GM18526 (cell line): ENCODE data around the gene SLC6A19.

ENCODE experiments used
- POLR2A ChIP-seq: IDR thresholded peaks from 3 replicates; pipeline ENCODE4 v1.6.1; 2011; ENCODE audit not compliant: insufficient read length; ENCODE audit errors: extremely low read depth

SLC6A19 gene

DNA sequence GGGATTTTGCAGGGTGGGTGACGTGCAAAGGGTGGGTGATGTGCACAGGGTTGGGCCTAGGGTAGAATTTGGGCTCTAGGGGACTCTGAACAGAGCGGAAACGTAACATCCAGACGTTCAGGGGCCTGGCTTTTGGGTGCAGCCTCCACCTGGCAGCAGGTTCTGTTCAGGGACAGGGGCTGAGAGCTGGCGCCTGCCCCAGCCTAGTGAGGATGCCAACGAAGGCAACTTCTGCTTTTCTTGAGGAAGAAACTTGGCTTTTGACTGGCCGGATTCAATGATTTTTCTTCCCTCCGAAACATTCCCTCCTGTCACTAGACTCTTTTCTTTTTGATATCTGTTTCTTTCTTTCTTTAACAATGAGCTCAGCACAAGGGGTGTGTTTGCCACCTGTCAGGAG is 38.6 kb upstream of the SLC6A19 start:
- TF ChIP-seq POLR2A = no peak

DNA sequence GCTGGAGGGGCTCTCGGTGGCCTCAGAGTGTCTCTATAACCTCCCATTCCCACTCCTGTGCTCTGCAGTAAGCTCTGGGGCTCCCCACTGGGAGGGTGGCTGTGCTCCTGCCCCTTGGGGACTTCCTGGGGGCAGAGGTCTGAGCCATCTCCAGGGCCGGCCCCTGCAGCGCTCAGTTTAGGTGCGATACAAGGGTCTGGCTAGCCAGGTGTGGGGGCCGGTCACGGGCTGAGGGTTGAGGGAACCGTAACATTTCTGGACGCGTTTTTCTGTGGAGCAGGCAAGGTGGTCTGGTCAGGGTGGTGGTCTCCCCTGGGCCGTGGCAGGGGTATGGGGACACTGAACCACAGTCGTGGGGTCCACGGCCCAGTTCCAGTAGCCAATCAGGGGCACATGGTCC is 38.0 kb upstream of the SLC6A19 start:
- TF ChIP-seq POLR2A = no peak

DNA sequence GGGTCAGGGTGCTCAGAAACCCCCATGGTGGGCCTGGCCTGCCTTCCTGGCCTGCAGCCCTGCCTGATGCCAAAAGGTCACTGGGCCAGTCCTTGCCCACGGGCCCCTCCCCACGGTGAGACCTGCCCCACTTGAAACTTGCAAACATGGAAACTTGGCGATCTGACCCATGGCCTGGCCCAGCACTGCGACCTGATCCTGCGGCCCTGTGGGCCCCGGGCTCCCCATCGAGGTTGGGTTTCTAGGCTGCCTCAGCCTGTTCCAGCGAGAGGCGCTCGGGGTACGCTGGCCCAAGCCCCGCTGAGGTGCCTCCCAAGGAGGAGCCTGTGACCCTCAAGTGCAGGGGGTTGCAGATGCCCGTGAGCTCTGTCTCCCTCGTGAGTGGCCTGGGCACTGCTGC is 37.5 kb upstream of the SLC6A19 start:
- no peak for TF ChIP-seq POLR2A

DNA sequence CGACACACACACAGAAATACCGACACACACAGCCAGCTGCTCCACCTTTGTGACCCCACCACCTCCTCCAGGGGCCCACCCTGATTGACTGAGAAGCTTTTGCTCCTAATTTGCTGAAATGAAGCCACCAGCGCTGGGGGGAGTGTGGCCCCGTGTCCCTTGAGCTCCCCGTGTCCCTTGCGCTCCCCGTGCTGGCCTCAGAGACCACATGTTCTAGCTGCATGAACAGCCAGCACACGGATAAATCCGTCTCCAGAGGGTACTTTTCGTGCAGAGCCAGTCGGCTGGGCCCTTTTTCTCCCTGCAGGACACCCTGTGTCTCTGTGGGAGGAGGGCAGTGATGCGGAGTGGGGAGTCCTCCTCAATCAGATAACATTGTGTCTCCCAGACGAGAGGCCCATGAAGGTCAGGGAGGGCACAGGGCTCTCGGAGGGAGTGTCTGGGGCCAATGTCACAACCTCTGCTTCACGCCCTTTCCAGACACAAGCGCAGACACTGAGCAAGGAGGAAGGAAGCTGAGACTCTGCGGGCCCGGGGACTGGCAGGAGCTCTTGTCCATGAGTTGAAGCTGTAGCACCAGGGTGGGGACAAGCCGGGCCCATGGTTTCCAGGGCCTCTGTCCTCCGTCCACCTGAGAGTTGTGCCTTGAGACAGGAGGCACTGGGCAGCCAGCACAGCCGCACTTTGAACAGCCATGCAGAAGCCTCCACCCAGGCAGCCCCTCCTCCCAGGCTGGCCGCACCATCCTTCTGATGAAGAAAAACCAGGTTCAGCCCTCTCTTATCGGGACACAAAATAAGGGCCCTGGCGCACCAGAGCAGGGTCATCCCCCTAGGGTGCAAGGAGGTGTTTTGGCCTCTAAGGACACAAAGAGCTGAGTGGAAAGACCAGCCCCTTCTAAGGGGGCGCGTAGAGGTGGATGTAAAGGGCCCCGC is 36.4 kb upstream of the SLC6A19 start:
- no peak for TF ChIP-seq POLR2A

DNA sequence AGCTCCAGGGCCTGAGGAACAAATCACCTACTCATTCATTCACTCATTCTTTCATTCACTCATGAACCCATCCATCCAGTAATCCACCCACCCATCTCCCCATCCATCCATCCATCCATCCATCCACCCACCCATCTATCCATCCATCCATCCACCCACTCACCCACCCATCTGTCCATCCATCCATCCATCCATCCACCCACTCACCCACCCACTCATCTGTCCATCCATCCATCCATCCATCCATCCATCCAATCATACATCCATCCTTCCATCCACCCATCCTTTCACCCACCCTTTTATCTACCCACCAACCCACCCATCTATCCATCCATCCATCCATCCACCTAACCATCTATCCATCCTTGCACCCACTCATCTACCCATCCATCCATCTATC is 35.5 kb upstream of the SLC6A19 start:
- TF ChIP-seq POLR2A = no peak

DNA sequence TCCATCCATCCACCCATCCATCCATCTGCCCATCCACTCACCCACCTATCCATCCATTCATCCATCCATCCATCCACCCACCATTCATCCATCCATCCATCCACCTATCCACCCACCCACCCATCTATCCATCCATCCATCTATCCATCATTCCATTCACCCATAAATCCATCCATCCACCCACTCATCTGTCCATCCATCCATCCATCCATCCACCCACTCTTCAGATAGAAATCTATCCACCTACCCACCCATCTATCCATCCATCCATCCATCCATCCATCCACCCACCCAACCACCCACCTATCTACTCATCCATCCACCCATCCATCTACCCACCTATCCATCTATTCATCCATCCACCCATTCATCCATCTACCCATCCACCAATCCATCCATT is 35.0 kb upstream of the SLC6A19 start:
- no peak for TF ChIP-seq POLR2A

DNA sequence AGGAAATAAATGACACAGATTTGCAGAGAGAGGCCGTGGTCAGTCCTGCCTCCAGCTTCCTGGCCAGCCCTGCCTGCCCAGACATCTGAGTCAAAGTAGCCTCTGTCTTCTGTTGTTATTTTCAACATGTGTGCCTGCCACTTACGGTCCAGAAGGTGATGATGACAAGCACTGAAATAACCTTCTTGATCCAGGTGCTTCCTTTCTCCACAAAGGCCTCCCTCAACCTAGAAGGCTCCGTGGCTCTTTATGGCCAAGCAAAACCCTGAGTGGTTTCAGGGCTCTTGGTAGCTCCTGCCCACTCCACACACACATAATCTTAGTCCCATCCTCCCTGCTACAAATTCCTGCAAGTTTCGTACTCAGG is 34.1 kb upstream of the SLC6A19 start:
- no peak for TF ChIP-seq POLR2A

DNA sequence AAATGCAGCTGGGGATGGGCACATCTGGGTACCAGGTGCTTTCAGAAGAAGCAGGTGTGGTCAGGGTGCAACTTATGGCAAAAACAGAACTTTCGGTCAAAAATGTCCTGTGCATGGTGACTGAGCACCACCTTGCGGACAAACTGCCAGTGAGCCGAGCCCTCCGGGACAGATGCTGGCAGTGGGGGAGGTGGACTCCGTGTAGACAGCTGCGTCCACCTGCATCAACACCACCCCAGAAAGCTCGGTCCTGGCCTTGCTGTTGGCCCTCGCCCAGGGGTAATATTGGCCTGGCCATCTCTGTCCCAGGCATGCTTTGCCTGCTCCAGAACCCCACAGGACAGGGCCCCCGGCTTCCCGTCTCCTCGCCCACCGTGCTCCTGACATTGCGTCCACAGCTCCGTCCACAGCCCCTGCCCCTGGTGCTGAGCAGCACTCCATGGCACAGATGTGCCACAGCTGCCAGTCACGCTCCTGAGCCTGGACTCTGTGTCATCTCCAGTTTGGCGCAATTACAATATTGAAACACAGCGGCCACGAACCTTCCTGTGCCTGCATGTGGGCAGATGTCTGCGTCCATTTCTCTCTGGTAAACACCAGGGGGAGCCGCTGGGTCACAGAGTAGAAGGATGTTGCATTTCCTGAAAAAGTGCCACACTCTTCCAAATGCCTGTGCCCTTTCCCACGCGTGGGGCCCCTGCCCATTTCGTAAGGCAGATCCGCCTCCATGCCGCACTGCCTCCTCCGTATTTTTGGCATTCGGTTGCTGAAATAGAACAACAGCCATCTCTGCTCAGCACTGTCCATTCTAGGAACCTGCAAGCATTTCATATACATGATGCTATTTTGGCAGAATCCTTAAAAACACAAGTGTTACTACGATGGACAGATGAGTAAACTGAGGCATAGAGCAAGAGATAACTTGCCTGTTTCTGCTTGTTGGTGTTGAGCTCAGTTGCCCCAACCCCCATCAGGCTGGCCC is 33.4 kb upstream of the SLC6A19 start:
- no peak for TF ChIP-seq POLR2A

DNA sequence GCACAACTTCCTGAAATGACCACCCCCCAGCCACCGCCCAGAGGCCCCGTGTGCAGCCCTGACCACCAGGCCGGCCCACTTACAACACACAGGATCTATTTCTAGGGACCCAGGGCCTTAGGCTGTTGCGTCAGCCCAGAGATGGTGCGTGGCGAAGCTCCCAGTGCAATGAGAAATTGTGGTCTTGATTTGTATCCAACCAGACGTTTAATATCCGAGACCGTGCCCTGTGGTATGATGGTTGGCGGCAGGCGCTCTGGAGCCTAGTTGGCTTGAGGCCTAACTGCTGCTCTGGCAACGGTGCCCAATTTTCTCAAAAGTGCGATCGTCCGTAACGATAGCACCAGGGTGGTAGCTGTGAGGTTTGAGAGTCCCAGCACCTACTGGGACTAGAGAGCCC is 32.6 kb upstream of the SLC6A19 start:
- no peak for TF ChIP-seq POLR2A

DNA sequence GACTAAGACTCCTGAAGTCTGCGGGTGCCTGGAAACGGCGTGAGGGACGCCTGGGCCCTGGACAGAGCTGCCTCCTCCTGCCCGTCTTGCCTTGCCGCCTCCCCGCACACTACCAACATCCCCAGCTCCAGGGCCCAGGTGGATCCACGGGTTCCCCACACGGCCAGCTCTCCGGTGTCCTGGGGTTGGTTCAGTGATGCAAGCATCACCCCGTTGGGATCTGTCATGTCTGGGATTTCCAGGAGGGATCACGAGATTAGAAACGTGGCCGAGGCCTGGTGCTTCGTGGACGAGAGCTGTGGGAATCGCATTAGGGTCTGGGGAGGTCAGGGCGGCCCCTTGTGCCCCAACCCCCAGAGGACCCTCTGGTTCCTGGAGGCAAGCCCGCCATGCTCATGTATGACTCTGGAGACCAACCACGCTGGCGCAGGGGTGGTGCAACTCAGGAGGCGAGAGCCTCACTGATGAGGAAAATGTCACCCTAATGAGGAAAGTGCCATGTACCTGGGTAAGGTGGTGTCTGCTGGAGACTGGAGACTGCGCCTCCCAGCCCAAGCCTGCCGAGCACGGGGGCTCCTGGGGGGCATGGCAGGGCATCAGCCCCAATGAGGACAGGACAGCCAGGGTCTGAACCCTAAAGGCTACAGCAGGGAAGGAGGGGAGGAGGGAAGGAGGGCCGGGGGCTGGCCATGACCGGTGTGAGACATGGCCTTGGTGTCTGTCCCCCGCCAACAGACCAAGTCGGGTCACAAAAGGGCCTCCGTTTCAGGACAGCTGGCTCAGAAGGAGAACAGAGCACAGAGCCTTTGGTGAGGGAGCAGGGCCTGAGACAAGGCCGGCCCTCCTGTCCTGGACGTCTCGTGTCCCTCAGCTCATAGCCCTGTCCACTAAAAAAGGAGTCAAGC is 31.9 kb upstream of the SLC6A19 start:
- TF ChIP-seq POLR2A = no peak

DNA sequence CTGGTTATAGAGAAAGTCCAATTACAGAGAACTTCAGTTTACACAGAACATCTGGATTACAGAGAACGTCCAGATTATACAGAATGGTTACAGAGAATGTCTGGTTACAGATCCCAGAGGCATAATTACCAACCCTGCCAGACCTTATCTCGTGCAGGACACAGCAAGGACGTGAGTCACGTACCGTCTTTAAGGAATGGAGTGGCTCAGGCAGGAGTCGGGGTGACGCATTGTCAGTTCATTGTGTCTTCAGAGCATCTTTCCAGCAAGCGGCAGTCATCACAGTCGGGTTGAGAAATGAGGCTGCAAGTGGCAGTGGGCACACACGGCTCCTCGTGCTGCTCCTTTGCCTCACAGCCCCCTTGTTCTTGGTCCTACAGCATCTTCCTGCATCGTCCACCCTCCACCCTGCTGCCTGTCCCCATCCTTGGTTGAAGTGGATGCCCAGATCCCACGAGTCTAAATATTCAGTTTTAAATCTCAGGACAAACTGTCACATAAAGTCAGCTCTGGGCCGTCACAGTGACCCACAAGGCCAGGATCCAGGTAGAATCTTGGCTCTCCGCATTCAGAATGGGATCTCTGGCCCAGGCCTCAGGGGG is 30.0 kb upstream of the SLC6A19 start:
- TF ChIP-seq POLR2A = no peak

DNA sequence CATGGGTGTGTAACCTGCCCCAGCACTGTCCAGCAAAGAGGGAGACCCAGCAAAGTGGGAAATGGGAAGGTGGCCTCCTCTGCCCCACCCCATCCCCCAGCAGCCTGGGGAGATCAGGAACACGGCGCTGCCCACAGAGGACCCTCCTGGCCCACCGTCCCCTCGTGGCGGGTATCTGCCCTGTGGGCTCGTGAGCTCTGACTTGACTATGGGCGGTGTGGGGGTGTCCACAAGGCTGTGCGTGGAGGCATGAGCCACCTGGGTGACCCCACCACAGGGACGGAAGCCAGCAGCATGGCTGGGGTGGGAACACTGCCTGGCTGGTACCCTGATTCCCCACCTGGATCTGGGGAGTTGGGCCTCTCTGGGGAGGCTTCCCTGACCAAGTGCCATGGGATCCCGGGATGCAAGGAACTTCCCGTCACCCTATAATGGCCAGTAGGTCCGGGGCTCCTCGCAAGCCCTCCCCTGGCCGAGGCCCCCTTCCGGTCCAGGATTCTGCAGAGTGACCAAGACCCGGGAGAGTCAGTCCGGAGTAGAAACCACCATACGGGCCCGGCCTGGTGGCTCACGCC is 29.3 kb upstream of the SLC6A19 start:
- no peak for TF ChIP-seq POLR2A

DNA sequence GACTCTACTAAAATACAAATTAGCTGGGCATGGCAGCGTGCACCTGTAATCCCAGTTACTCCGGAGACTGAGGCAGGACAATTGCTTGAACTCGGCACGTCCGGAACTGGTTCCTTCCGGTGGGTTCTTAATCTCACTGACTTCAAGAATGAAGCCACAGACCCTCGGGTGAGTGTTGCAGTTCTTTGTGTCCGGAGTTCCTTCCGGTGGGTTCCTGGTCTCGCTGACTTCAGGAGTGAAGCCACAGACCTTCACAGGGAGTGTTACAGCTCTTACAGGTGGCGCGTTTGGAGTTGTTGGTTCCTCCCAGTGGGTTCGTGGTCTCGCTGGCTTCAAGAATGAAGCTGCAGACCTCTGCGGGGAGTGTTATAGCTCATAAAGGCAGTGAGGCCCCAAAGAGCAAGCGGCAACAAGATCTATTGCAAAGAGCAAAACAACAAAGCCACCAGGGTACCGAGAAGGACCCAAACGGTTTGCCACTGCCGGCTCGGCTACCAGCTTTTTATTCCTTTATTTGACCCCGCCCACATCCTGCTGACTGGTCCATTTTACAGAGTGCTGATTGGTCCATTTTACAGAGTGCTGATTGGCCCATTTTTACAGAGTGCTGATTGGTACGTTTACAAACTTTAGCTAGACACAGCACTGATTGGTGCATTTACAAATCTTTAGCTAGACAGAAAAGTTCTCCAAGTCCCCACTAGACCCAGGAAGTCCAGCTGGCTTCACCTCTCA is 28.6 kb upstream of the SLC6A19 start:
- TF ChIP-seq POLR2A = no peak
